ENCODE results near the gene GREM1.

GREM1 gene

DNA sequence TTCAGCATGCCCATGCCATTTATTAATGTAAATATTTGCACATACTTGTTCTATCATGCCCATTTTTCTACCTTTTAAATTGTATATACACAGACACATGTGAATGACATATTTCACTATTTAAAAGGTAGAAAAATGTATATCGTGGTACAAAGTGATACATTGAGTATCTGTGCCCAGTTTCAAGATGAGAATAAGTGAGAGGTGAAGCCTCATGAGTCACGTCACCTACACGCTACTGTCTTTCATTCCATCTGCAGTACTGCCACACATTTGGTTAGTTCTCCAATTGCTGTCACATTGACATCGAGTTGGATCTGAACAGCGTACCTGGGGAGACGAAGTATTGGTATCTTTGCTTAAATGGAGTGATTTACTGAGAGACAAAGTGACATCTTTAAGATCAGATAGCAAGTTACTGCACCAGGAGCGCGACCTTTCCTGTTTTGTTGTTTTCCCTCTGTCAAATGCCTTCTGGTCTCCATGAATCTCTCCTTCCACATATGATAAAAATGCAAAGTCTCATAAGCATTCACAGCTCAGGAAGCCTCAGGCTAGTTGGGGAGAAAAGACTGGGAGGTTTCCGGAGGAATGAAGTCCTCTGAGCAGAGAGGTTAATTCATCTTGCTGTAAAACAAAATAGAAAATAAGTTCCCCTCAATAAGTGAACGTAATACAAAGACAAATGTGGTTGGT is 12.0 kb downstream of the GREM1 start:
- no peak overlapping the region for H3K4me3 ChIP-seq (ENCODE audit: low read depth, low read length)

DNA sequence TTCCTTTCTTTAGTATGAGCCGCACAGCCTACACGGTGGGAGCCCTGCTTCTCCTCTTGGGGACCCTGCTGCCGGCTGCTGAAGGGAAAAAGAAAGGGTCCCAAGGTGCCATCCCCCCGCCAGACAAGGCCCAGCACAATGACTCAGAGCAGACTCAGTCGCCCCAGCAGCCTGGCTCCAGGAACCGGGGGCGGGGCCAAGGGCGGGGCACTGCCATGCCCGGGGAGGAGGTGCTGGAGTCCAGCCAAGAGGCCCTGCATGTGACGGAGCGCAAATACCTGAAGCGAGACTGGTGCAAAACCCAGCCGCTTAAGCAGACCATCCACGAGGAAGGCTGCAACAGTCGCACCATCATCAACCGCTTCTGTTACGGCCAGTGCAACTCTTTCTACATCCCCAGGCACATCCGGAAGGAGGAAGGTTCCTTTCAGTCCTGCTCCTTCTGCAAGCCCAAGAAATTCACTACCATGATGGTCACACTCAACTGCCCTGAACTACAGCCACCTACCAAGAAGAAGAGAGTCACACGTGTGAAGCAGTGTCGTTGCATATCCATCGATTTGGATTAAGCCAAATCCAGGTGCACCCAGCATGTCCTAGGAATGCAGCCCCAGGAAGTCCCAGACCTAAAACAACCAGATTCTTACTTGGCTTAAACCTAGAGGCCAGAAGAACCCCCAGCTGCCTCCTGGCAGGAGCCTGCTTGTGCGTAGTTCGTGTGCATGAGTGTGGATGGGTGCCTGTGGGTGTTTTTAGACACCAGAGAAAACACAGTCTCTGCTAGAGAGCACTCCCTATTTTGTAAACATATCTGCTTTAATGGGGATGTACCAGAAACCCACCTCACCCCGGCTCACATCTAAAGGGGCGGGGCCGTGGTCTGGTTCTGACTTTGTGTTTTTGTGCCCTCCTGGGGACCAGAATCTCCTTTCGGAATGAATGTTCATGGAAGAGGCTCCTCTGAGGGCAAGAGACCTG is 13.2 kb downstream of the GREM1 start:
- H3K4me3 ChIP-seq (ENCODE audit: low read depth, low read length): no peak overlapping the region

DNA sequence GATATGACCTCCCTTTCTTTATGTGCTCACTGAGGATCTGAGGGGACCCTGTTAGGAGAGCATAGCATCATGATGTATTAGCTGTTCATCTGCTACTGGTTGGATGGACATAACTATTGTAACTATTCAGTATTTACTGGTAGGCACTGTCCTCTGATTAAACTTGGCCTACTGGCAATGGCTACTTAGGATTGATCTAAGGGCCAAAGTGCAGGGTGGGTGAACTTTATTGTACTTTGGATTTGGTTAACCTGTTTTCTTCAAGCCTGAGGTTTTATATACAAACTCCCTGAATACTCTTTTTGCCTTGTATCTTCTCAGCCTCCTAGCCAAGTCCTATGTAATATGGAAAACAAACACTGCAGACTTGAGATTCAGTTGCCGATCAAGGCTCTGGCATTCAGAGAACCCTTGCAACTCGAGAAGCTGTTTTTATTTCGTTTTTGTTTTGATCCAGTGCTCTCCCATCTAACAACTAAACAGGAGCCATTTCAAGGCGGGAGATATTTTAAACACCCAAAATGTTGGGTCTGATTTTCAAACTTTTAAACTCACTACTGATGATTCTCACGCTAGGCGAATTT is 14.9 kb downstream of the GREM1 start:
- H3K4me3 ChIP-seq (ENCODE audit: low read depth, low read length): no peak overlapping the region

DNA sequence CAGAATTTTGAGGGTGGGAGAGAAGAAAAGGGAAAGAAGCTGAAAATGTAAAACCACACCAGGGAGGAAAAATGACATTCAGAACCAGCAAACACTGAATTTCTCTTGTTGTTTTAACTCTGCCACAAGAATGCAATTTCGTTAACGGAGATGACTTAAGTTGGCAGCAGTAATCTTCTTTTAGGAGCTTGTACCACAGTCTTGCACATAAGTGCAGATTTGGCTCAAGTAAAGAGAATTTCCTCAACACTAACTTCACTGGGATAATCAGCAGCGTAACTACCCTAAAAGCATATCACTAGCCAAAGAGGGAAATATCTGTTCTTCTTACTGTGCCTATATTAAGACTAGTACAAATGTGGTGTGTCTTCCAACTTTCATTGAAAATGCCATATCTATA is 15.5 kb downstream of the GREM1 start:
- no peak overlapping the region for H3K4me3 ChIP-seq (ENCODE audit: low read depth, low read length)

DNA sequence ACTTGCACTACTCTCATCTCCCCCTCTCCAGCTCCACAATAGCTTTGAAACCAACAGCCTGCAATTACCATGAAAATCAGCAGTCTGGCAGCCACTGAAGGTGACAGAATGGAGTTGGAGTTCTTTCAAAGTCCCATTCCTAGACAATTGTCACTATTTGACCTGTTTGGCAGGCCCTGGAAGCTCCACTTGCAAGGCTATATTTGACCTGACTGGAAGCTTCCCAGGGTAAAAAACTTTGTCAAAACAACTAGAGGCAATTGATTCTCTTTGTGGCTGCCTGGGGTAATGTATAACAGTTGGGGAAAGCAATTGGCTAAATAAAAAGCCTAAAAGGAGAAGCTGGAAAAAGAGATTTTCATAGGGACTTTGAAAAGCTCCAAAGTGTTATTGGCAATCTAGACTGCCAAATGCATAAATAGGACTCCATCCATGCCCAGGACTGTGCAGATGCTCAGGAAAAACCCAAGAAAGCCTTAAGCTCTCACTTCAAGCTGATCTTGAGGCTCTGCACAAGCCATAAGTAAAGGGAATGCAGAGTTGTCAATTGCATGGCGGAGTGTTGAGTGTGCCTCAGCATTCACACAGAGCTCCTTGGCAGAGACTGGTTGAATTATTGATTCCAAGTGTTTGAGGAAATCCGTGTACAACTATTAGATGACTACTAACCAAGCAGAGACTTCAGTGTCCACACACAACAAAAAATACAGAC is 18.3 kb downstream of the GREM1 start:
- H3K4me3 ChIP-seq (ENCODE audit: low read depth, low read length): no peak overlapping the region

DNA sequence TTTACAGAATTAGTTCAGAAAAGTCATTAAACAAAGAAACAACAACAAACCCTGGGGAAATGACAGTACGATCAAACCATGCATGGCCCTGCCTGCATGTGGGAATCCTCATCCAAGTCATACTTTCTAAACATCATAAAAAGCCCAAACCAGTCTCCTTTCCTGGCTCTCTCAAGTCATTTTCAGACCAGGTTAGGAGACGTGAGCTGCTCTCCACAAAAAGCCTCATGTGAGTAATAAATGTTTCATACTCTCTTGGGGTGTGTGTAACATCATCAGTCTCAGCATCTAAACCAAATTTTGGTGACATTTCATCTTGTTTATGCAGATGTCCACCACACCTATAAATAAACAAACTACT is 18.9 kb downstream of the GREM1 start:
- no peak overlapping the region for H3K4me3 ChIP-seq (ENCODE audit: low read depth, low read length)

DNA sequence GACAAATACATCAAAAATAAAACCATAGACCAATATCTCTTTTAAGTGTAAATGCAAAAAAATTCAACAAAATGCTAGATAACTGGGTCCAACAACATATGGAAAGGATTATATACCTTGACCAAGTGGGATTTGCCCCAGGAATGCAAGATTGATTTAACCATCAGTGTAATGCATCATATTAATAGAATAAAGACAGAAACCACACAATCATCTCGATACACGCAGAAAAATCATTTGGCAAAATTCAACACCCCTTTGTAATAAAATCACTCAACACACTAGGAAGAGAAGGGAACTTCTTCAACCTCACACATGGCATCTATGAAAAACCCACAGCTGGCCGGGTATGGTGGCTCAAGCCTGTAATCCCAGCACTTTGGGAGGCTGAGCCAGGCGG is 19.5 kb downstream of the GREM1 start:
- H3K4me3 ChIP-seq (ENCODE audit: low read depth, low read length): no peak overlapping the region

DNA sequence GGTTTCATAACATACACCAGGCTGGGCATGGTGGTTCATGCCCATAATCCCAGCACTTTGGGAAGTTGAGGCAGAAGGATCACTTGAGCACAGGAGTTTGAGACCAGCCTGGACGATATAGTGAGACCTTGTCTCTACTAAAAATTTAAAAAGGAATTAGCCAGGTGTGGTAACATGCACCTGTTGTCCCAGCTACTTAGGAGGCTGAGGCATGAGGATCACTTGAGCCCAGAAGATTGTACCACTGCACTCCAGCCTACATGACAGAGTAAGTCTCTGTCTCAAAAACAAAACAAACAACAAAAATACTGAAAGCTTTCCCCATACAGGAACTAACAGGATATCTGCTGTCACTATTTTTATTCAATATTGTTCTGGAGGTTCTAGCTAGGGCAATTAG is 20.9 kb downstream of the GREM1 start:
- no peak overlapping the region for H3K4me3 ChIP-seq (ENCODE audit: low read depth, low read length)

DNA sequence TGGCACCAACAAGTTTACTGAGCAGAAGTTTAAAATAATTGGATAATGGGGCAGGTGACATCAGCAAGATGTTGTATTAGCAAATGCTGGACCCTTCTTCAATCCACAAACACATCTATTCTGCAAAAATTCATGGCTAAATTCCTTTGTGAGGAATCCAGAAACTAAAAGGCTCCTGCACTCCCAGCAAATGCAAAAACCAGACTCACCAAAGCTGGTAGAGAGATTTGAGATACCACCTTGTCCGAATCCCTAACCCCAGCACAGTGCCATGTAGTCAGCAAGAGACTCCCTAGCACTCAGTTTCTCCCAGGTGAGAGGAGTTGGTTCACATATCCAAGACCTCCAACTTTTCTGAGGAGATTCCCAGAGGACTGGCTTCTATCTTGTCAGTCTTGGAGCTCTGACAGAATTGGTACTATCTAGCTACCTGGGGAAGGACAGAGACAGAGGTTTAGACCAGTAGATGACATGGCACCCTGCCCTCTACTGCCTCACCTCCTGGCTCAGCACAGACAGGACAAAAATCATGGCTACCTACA is 21.8 kb downstream of the GREM1 start:
- H3K4me3 ChIP-seq (ENCODE audit: low read depth, low read length): no peak overlapping the region

DNA sequence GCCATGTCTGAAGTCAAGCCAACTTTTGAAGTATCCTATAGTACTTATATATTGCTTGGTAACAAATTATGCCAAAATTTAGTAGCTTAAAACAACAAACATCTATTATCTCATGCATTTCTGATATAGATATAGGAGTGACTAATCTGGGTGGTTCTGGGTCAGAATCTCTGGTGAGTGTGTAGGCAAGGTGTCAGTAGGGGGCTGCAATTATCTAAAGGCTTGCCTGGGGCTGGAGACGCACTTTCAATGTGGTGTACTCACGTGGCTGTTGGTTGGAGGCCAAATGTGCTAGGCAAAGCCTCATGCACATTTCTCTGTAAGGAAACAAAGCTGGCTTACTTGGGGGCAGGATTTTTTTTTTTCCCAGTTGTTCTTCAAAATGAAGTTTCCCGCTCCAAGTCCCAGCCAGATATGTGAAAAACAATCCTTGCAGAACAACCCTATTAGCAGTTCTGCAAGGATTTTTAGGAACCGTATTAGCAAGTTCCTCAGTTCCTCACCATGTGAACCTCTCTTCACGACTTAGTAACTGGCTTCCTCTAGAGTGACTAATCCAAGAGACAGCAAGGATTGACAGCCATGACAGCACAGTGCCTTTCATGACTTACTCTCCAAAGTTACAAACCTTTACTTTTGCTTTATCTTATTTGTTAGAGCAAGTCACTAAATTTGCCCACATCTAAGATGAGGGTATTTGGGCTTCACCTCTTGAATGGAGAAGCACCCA is 25.8 kb downstream of the GREM1 start:
- no peak overlapping the region for H3K4me3 ChIP-seq (ENCODE audit: low read depth, low read length)

DNA sequence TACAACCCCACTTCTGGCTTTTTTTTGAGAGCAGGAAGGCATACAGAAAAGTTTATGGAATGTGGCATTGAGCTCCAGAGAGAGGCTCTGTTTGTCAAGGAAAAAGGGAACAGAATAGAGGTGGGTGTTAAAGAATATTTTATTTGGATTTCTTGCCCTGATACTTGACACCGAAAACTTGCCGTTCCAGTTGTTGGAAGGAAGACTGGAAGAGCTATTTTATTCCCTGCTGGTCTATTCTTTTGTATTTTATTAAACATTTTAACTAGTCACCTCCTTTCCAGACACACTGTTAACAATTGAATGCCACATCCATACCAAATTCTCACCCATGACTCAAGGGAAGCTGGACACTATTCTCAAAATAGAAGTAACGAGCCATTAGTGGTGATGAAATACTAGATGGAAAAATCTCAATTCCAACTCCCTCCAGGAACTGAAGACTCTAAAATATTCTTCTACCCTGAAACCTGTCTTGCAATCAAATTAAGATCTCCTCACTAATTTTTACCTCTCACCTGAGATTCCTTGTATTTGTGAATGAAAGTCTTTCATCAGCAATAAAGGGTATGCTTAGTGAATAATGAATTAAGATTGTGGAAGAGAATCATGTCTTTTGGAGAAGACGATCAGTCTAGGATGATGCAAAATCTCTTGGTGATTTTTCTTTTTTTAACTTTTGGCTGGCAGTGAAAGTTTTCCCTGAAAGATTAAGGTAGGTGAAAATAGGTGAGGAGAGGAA is 28.5 kb downstream of the GREM1 start:
- H3K4me3 ChIP-seq (ENCODE audit: low read depth, low read length): no peak overlapping the region

DNA sequence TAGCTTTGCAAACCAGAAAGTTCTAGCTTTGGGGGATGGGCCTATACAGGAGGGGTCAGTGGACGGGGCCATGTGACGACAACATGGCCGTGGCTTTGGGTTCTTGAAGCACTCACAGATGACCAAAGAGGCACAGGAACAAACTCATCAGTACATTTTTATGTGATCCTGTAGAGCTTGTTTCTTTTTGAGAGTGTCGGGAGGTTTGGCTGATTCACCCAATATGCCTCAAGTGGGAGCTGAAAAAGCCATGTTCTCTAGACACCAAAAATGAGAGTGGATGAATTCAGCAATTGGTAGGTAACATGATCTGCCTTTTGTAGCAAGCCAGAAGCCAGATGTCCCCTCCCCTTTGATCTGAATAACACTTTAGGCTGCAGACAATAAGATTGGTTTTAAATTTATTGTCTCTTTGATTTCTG is 30.1 kb downstream of the GREM1 start:
- no peak overlapping the region for H3K4me3 ChIP-seq (ENCODE audit: low read depth, low read length)

DNA sequence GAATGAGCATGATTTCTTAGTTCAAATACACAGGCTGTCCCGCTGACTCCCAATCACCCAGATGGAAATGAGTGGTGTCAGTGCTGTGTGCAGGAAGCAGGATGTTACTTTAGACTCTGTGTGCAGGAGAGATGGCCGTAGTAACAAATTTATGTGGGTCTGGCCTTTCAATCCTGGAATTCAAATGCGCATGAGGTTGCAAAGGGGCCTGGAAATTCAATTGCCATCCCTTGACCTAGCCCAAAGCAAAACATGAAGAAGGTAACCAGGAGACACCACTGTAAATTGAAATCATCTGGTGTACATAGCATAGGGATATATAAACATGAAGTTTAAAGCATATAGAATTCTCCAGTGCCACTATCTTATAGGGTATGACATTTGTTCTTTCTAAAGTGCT is 33.2 kb downstream of the GREM1 start:
- H3K4me3 ChIP-seq (ENCODE audit: low read depth, low read length): no peak overlapping the region

DNA sequence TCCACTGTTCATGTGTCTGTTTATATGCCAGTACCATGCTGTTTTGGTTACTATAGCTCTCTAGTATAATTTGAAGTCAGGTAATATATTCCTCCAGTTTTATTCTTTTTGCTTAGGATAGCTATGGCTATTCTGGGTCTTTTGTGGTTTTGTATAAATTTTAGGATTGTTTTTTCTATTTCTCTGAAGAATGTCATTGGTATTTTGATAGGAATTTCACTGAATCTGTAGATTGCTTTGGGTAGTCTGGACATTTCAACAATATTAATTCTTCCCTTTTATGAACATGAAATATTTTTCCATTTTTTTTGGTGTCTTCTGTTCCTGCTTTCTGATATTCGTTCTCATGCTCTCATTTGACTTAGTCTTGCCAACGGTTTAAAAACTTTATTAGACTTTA is 39.6 kb downstream of the GREM1 start:
- no peak overlapping the region for H3K4me3 ChIP-seq (ENCODE audit: low read depth, low read length)

DNA sequence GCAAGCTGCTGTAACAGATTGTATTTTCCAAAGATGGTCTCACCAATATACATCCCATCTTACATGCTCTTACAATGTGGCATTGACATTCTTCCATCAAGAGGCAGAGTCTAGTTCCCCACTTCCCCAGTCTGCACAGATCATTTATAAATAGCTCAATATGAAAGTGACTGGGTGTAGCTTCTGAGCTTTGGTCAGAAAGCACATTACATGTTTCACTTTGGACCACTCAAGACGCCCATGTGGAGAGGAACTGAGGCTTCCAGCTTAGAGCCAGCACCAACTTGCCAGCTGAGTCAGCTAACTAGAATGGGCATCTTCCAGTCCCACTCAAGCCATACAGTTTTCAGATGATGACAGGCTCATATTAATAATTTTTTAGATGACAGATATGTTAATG is 45.5 kb downstream of the GREM1 start:
- no peak overlapping the region for H3K4me3 ChIP-seq (ENCODE audit: low read depth, low read length)

DNA sequence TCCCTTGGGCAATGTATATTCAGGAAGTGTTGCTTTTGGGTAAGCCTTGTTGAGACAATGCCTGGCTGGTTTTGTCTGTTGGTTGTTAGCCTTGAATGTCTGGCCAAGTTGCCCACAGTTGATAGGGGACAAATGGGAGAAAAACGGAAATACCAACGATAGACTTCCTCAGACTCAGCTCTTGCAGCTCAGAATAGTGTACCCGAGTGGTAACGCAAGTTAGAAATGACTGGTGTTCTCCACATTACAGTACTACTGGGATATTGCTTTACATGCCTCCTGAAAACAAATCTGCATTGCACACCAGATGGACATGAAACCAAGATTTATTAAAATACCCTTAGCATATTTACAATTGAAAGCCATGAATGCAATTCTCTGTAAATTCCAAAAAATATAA is 47.4 kb downstream of the GREM1 start:
- H3K4me3 ChIP-seq (ENCODE audit: low read depth, low read length): no peak overlapping the region

DNA sequence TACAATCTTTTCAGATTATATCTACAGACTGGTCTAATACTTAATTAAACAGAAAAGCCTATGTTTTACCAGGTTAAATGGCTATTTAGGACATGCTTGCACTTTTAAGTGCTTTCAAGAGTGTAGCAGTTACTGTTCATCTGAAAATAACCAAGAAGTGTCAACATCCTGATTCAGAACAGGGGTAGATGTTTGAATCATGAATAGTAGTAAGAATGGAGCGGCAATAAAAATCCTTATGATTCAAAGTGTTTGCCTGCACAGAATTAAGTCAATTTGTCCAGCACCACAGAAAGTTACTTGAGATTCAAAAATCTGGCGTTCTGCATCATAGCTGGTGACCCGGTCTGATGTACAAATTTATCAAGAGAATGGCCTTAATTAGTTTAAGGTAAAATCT is 48.3 kb downstream of the GREM1 start:
- no peak overlapping the region for H3K4me3 ChIP-seq (ENCODE audit: low read depth, low read length)

DNA sequence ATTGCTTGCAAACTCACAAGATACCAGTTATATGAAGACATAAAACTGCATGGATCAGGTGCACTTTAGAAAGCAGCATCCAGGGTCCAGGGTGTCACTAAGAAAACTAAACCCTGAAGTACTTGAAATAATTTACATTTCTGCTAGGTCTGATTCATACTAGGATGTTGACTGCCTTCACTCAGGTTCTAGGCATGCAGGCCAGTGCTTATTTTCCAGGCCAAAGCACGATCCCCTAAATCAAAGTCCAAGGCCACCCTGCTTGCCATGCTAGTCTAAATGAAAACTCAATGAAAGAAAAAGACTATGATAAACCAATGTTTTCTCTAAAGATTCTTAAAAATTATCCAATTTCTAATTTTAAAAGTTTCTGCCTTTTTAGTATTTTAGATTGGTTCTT is 49.4 kb downstream of the GREM1 start:
- H3K4me3 ChIP-seq (ENCODE audit: low read depth, low read length): no peak overlapping the region

DNA sequence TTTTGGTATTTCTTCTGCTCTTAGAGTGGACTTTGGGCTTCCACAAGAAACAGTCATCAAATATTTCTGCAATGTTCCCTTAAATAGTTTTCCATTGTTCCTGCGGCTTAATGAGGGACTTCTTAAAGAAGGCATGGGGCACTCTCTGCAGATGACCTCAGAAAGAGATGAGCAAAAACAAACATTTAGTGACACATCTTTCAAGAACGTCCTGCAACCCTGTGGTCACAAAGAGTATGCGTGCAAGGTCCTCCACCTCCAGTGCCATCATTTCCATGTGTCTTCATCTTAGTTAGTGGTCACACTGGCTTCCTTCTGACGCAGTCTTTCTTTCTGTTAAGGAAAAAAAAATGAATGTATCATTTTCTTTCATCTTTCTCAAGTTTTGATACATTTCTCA is 56.2 kb downstream of the GREM1 start:
- H3K4me3 ChIP-seq (ENCODE audit: low read depth, low read length): no peak overlapping the region

DNA sequence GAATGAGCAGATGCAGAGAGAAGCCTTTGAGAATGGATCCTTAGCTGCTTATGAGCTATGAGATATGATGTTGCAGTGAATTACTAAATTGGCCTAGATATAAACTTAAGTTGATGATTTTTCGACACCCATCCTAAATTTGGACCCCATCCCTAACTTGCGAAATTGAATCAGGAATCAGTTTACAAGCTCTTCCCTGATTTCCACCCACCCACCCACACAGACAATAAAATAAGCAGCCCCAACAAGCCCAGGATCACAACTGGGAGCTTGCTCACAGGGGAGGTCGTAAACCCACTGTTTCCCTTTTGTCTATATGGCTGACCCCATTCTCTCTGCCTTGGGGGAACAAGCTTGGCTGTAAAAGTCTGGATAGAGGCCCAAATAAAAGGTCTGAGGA is 57.3 kb downstream of the GREM1 start:
- H3K4me3 ChIP-seq (ENCODE audit: low read depth, low read length): no peak overlapping the region
